Activated CD4-positive, alpha-beta T cell treated with anti-CD3 and anti-CD28 coated beads for 4 hours (primary cell): Measurements from ENCODE around the gene MOB4.

Experiments used
- DNase-seq, 2 donors: peaks; one replicate each; pipeline ENCODE4 v3.0.0-alpha.2; 2020

The MOB4 gene

DNA sequence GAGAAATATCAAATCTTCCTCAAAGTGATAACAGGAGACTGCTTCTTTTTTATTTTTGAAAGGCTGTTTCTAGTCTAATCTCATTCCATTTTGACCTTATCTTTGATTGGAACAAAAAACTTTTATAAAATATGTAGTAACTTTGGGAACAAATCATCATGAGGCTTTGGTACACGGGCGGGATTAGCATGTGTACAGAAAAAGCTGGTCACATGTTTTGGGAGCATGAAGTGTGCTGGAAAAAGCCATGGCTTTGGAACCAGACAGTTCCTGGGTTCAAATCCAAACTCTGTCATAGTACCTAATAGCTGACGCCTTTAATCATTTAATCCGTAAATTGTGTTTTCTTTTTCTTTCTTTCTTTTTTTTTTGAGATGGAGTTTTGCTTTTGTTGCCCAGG lies 81.3 kb downstream of the MOB4 start:
- DNase-seq = no peak

DNA sequence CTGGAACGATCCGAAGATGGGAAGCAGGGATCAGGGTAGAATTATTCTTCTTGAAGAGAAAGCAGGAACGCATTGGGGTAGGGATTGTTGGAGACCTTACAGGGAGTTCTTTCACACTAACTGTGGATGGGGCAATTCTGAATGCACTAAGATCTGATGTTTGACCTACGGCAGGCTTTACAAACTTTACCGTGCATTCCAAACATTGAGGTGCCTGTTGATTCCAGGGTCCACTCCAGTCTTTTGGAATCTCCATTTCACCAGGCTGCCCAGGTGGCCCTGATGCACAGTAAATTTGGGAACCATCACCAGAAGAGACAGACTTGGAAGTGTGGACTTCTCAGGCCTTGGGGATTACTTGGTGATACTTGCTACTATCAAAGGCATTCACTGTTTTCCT lies 82.6 kb downstream of the MOB4 start:
- no peak for DNase-seq

DNA sequence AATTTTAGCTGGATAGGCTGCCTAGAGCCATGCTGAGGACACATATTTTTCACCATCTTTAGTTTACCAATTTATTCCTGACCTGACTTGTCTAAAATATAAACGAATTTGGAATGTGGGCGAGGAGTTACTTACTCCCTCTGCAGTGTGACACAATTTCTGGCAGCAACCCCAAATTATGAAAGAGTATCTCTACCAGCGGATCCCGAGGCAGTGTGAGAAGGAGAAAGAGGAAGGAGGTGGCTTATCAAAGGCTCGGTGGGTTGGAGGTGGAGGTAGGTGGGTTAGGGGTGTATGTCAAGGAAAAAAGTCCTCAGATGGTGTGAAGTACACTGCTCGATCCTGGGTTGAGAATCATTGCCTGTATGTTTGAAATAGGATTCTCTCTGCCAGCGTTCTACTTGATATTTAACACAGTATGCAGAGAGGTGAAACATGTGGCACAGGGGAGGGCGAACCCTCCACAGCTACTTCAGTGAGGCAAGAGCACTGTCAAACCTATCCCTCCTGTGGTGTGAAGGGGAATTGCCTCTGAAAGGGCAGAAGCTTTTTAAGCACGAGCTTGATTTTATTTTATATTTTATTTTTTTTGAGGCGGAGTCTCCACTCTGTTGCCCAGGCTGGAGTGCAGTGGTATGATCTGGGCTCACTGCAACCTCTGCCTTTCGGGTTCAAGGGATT lies 83.6 kb downstream of the MOB4 start:
- DNase-seq = peak; percentile 7 to 11

DNA sequence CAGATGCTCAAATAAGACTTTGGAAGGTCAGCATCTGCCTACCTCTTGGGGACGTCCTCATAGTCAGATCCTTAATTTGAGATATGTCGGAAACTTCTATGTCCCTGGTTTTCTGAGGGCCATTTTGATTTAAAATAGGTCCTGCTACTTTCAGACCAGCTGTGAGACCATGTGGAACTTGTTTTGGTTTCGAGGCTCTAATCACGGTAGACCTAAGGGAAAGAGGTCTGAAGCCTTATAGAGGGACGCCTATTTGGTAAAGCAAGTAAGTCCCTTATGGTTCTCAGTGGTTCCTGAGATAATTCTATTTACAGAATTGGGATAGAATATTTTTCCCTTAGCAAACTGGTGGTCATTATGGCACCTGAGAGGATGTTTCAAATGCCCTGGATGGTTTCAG lies 84.4 kb downstream of the MOB4 start:
- DNase-seq = no peak

DNA sequence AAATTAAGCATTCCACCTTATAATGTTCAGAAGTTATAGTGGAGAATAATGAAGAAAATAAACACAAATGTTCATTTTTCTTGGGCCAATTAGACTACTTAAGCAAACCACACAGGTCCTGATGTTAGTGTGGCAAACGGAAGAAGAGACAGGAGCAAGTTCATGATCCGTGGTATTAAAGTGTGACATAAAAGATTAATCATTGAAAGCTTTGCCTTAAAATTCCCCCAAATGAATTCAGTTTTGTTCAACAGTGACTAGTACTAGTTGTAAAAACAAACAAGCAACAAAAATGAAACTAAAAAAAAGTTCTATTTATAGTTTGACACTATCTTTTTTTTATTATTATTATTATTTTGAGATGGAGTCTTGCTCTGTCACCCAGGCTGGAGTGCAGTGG lies 85.9 kb downstream of the MOB4 start:
- DNase-seq = no peak
